H54 (cell line): ENCODE results near the gene ALDH1A3.

Experiments used
- DNase-seq: peaks from one replicate; pipeline ENCODE4 v3.0.0; 2011; ENCODE audit warnings: low spot score, mixed read lengths; ENCODE audit not compliant: insufficient read length
- FAIRE-seq: peaks from 3 replicates; lab custom pipeline; 2011; peaks lifted over from hg19 to GRCh38; lab: Jason Lieb, UNC
- POLR2A ChIP-seq: IDR thresholded peaks from 2 replicates; pipeline ENCODE4 v1.6.1; 2011; ENCODE audit warnings: low read depth, mild to moderate bottlenecking, low read length

Gene ALDH1A3

DNA sequence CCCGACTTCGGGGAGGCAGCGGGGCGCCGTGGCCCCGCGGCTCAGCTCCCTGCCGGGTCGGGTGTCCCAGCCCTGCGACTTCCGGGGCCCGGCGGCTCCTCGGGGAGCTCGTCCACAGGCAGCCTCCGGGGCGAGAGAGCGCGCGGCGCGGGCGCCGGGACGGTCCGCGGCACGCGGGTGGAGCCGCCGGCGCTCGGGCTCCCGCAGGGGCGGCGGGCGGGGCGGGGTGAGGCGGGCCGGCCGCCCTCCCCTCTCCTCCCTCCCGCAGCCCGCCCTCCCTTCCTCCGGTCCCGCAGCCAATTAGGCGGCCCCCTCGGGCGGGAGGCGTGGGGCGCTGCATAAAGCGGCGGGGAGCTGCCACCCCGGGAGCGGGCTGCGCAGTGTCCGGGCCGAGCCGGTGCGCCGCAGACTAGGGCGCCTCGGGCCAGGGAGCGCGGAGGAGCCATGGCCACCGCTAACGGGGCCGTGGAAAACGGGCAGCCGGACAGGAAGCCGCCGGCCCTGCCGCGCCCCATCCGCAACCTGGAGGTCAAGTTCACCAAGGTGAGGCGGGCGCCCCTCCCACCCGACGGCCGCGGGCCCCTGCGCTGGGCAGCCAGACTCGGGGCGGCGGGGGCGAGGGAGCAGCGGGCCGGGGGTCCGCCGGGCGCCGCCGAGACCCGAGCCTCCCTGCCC, at the start of gene ALDH1A3:
ALDH1A3 (plus strand) TSS at position 368 of the 675 bp plus-strand sequence; CDS start at position 445, 77 bp downstream.
- peak; percentile 41 for TF ChIP-seq POLR2A
- FAIRE-seq: no peak
- DNase-seq: peak; percentile 71

DNA sequence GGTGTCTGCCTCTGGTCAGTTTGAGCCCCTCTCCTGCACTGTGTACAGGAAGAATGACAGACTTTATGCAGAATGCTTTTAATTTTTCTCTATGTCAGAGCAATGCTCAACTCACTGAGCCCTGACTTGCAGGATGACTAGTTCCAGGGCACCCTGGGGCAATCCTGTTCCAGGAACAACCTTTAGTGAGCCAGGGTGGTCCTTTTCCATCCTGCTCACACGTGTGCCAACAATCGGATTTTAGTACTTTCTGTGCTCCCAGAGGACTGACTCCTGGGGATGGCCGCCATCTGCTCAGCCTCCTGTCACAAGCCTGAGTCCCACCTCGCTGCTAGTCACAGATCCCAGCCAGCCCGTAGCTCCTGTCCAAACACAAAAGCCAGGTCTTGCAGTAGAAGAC, 48.2 kb upstream of the ALDH1A3 start:
- FAIRE-seq: no peak
- no peak for DNase-seq
- TF ChIP-seq POLR2A: no peak

DNA sequence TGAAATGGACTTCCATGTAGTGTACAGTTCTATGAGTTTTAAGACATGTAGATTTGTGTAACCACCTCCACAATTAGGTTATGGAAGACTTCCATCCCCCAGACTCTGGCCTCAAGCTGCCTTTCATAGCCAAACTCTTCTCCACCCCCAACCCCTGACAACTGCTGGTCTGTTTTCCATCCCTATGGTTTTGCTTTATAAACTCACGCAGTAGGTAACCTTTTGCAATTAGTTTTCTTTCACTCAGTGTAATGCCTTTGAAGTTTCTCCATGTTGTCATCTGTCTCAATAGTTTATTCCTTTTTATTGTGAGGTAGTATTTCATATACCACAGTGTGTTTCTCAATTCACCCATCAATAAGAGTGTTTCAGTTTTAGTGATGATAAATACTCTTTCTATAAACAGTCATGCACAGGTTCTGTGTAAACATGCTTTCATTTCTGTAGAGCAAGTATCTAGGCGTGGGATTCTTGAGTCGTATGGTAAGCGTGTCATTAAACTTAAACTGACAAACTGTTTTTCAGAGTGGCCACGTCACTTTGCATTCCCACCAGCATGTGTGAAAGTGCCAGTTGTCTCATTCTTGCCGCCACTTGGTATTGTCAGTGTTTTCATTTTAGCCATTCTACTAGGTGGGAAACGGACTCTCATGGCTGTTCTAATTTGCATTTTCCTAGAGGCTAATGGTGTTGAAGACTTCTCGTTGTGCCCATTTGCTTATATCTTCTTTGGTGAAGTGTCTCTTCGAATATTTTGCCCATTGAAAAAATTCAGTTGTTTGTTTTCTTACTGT, 47.3 kb upstream of the ALDH1A3 start:
- FAIRE-seq (no peak), DNase-seq (no peak)
- no peak for TF ChIP-seq POLR2A

DNA sequence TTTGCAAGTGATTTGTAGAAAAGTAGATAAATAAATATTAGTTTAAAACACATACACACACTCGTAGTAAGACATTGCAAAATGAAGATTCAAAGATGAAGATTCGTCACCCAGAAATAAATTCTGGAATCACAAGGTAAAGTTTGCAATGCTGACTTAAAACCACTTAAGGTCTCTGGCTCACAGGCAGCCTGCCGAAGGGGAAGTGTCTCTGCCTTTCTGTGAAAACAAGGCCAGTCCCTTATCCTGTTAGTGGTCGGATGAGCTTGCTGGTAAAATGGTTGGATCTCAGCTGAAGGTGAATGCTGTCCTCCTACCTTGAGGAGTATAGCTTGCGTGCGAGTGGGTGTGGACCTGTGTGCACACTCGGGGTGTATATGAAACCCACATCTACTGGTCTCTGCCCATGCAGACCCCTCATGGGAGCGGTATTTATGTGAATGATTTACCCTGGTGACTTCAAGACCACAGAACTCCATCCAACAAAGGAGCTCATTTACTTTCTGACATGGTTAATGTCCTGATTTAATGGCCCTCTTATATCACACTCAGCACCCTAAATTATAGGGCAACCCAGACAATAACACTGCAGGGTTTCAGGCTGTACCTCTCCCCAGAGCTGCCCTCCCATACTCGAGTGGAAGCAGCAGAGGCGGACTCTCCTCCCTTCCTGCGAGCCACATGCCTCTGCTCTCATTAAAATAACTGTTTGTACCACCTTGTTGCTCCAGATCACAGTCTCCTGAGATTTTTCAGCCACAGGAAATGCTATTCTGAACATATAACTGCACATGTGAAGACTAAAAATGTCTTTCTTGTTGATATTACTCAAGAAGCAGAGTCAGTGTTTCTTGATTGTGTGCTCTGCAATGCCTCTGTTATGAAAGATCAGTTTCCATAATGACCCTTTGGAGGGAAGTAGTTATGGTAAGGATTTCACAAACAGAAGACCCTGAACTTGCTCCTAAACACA, 45.9 kb upstream of the ALDH1A3 start:
- no peak for DNase-seq
- no peak for TF ChIP-seq POLR2A

DNA sequence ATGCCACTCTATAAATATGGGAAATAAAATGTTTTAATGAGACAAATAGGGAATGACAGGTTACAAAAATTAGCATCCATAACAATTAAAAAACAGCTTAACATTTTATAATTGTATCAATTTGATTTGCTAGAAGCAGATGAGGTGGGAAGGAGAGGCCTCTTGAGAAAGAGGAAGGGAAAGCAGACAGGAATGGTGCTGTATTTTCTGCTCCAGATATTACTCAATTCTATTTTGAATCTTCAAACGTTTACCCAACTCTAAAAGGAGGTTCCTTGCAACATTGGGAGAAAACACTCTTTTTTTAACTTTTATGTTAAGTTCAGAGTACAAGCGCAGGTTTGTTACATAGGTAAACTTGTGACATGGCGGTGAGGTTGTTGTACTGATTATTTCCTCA, 44.9 kb upstream of the ALDH1A3 start:
- FAIRE-seq: no peak
- no peak for DNase-seq
- no peak for TF ChIP-seq POLR2A

More for the DNA sequence above, 45.9 kb upstream of the ALDH1A3 start:
- FAIRE-seq: no peak

DNA sequence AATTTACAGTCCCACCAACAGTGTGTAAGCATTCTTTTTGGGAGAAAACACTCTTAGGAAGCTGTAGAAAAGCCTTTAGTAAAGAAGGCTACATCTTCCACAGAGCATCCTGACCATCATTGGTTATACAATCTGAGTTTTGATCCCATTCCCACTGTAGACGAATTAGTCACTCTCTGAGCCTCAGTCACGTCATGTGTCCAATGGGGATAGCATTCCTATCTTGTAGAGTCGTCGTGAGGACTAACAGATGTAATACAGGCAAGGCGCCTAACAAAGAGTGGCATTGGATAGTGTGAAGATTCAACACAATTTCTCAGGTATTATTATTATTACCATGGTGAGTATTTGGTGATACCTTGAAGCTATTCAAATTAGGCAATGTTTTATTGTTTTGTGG, 44.0 kb upstream of the ALDH1A3 start:
- DNase-seq (no peak), FAIRE-seq (no peak)
- TF ChIP-seq POLR2A: no peak

DNA sequence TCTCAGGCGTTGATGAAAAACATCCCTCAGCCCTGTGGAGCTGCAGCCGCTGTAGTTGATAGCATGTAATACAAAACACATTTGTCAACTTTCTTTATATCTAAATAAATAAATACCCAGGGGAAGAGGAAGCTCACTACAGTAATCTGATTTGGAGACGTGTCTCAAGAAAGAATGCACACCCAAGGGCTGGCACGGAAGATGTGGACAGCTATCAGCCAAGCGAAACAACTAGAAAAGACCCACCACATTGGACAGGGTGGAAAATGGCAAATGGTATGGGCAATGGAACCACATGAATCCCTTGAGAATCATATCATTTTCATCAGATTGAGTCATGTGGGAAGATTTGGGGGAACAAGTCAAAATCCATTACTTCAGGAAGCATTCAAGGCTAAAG, 43.1 kb upstream of the ALDH1A3 start:
- DNase-seq: no peak
- no peak for TF ChIP-seq POLR2A
- no peak for FAIRE-seq

DNA sequence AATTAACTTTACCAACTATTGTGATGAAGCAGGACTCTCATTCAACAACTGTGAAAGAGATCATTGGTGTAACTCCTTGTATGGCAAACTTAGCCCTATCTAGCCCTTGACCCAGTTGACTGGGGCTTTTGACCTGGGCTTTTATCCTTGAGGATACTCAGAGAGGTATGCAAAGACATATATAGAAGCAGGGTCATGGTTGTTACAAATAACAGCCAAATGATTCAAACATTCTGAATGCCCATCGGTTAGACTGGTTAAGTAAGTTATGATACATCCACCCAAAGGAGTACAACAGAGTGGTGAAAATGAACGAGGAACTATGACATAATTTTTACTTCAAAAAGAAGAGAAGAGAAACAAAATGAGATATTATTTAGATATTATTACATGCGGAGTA, 38.2 kb upstream of the ALDH1A3 start:
- DNase-seq (no peak), FAIRE-seq (no peak)
- TF ChIP-seq POLR2A: no peak

DNA sequence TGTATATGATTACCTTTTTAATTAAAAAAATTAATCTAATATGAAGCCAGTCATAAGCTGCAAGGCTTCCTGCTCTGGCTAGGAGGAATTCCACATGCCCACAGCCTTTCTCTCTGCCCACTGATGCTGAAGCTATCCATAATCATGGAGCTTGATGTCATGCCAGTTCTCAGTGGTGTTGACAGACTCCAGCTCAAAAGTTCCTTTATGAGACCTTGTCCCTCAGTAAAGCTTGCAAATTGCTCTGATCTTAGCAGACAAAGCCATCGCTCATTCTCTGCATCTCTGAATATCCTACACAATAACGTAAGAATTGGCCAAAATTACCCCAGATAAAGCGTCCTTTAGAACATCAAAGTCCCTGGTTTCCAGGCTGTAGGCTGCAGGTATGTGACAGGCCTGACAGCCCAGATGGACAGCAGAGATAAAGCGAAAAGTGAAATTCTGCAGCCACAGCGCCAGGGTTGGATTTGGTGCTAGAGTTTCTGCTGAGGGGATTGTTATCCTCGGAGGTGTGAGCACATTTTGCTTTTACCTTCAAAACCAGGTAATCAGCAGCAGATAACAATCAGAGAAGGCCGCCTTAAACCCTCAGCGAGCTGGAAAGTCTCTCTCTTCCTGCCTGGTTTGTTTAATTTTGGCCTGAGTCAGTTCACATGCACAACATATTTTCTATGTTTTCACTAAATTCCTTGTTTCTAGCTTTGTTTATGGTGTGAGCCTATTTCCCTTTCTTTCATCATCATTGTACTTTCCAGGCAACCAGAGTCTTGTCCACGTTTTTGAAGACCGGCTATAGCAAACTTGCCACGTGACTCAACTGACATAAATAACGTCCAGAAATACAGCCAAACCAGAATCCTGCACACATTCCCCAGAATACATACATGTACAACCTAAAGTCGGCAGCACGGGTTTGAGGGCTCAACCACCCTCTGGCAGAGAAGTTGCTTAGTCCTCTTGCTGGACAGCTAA, 36.6 kb upstream of the ALDH1A3 start:
- FAIRE-seq (no peak), DNase-seq (no peak)
- TF ChIP-seq POLR2A: no peak

DNA sequence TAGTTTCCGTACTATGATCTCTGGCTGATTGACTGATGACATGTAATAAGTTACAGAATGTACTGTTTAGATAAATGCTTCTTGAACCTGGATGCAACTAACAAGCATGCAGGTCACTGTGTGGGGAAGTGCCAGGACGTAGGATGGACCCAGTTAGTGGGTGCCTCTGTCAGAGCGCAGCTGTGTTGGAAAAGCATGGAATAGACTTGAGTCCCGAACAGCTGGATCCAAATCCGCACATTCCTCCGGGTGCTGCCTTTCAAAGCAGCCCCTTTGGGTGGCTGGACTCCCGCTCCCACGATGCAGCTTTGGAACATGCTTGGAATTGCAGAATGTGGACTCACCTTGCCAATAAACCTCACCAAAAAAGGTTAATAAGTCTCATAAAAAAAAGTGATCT, 35.5 kb upstream of the ALDH1A3 start:
- no peak for FAIRE-seq
- no peak for DNase-seq
- TF ChIP-seq POLR2A: no peak

DNA sequence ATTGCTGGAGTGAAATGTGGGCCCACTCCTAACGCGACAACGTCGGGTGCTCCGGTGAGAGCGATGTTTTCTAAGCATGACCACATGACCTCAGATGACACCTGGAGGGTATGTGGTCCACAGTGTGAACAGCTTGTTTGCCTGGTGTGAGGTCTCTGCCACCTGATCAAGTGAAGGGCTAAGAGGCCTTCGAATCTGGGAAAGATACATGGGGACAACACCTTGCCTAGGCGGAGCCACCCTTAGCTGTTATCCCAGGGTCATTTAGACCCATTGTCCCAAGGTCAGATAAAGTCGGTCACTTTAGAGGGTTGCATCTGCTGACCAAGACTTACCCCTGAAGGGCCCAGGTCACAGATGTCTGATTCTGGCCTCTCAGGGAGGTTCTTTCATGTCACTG, 34.9 kb upstream of the ALDH1A3 start:
- DNase-seq (no peak), FAIRE-seq (no peak)
- TF ChIP-seq POLR2A: no peak

DNA sequence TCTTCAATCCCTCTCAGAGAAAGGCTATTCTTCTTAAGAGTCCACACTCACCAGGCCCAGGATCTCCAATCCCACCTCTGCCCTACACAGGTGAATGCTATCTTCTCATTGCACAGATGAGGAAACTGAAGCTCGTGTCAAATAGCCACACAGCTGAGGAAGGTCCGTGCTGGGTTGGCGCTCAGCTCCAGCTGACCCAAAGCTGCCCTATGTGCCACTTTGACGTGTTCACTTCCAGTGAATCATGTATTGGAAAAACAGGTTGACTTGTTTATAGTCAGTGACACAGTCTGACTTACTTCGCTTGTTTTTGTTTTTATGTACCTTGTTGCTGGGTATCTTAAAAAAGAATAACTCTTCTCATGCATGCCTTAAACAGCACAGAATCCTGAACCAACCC, 32.4 kb upstream of the ALDH1A3 start:
- no peak for TF ChIP-seq POLR2A
- no peak for FAIRE-seq
- DNase-seq: no peak

DNA sequence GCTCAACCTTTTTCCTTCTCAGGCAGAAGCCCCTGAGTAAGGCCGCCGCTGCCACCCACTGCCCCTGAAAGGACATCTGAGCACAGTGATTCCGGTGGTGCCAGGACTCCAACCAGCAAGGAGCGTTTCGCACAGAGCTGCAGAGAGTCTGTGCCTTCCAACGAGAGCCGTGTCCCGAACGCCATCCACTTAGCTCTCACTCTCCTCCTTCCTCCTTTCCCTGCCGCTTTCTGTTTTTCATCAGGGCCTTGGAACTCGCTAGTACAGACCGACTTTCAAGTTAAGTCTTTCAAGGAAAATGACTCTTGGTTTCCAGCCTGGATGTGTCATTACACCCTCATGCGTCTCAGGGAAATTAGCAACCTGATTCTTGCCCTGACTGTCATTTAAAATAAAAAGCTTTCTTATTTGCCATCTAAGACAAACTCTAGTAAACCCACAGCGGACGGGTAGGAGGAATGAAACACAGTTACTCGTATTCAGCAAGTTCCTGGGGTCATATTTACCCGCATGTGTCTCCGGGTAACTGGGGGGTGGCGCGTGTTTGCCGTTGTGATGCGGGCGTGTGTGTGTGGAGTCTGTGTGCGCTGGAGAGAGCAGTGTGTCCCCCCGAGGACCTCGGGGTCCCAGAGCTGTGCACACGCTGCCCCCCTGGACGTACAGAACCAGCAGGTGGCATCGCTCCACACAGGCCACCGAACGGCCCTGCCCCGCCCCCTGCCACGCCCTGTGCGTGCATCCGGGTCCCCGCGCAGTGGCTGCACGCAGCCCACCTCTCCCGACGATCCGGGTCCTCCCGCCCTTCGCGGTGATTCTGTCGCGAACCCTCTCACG, 30.4 kb upstream of the ALDH1A3 start:
- no peak for FAIRE-seq
- TF ChIP-seq POLR2A: no peak
- no peak for DNase-seq
